Measurements from ENCODE around the gene MPPED2.

GRCh38 chr11:30471244-30471643 lies 114.9 kb downstream of the MPPED2 start:
- TF ChIP-seq AGO2 (optimal IDR thresholded peaks at IDR 0.05; ENCODE audit: low read depth, low read length): no peak
- no peak for TF ChIP-seq MIER2 (CRISPR knock-in tag; IDR thresholded peaks at IDR 0.05)
- TF ChIP-seq SCMH1 (CRISPR knock-in tag; IDR thresholded peaks at IDR 0.05; ENCODE audit: borderline replicate concordance): no peak
